Liver (tissue), 9 donors: ENCODE results near the gene KANK2. TPM values are rescaled to one million over a fixed set of nuclear protein-coding genes. Genes with fewer than 3 reads are reported as not detected.

Experiments used
- DNase-seq: peaks from one replicate; pipeline ENCODE4 v3.0.0-alpha.2; 2017; ENCODE audit warnings: low spot score
- H3K27ac ChIP-seq, 2 donors: one replicate each; pipeline ENCODE4 v1.7.0; 2013; ENCODE audit warnings: inconsistent platforms in 2 of 2, low read length in 2 of 2, control low read depth in 1 of 2, low read depth in 1 of 2, mild to moderate bottlenecking in 1 of 2
- H3K27me3 ChIP-seq, 4 donors: one replicate each; pipeline versions ENCODE4 v1.6.1 to v1.7.0; 2013; ENCODE audit warnings: low read length in 3 of 4, inconsistent platforms in 1 of 4, mild to moderate bottlenecking in 1 of 4, moderate library complexity in 1 of 4; ENCODE audit not compliant: control insufficient read depth in 4 of 4, insufficient read depth in 4 of 4
- H3K36me3 ChIP-seq, 4 donors: one replicate each; pipeline versions ENCODE4 v1.6.1 to v1.7.0; 2013; ENCODE audit warnings: low read length in 3 of 4, mild to moderate bottlenecking in 3 of 4, low read depth in 1 of 4, moderate library complexity in 1 of 4; ENCODE audit not compliant: control insufficient read depth in 4 of 4, insufficient read depth in 3 of 4
- H3K4me1 ChIP-seq, 4 donors: one replicate each; pipeline versions ENCODE4 v1.6.1 to v1.7.0; 2013; ENCODE audit warnings: low read length in 3 of 4, mild to moderate bottlenecking in 3 of 4, moderate library complexity in 1 of 4; ENCODE audit not compliant: control insufficient read depth in 4 of 4, insufficient read depth in 4 of 4
- H3K4me3 ChIP-seq, 3 donors: one replicate each; pipeline versions ENCODE4 v1.6.1 to v1.7.0; 2013; ENCODE audit warnings: low read length in 3 of 3, control low read depth in 1 of 3, low read depth in 1 of 3, mild to moderate bottlenecking in 1 of 3
- H3K9ac ChIP-seq, 2 donors: one replicate each; pipeline ENCODE4 v1.7.0; 2013; ENCODE audit warnings: low read length in 2 of 2, mild to moderate bottlenecking in 2 of 2, moderate library complexity in 2 of 2, control low read depth in 1 of 2, low read depth in 1 of 2
- H3K9me3 ChIP-seq, 4 donors: one replicate each; pipeline versions ENCODE4 v1.6.1 to v1.7.0; 2013; ENCODE audit warnings: low read length in 3 of 4; ENCODE audit not compliant: control insufficient read depth in 4 of 4
- ATF3 ChIP-seq: IDR thresholded peaks from 2 replicates; pipeline ENCODE4 v1.6.1; 2016; ENCODE audit warnings: antibody characterized with exemption
- FOXA1 ChIP-seq: IDR thresholded peaks from 2 replicates; pipeline ENCODE4 v1.6.1; 2016; ENCODE audit warnings: antibody characterized with exemption
- FOXA2 ChIP-seq: IDR thresholded peaks from 2 replicates; pipeline ENCODE4 v1.6.1; 2016; ENCODE audit warnings: antibody characterized with exemption
- HNF4A ChIP-seq, 2 donors: conservative IDR thresholded peaks; 2 replicates each; pipeline ENCODE4 v1.6.1; 2016; ENCODE audit warnings: antibody characterized with exemption in 2 of 2, mild to moderate bottlenecking in 2 of 2
- HNF4G ChIP-seq: IDR thresholded peaks from 2 replicates; pipeline ENCODE4 v1.6.1; 2016; ENCODE audit warnings: antibody characterized with exemption
- MAX ChIP-seq: IDR thresholded peaks from 2 replicates; pipeline ENCODE4 v1.6.1; 2016; ENCODE audit warnings: antibody characterized with exemption
- NR2F2 ChIP-seq: IDR thresholded peaks from 2 replicates; pipeline ENCODE4 v1.6.1; 2016; ENCODE audit warnings: antibody characterized with exemption
- RAD21 ChIP-seq, 2 donors: IDR thresholded peaks; 2 replicates each; pipeline ENCODE4 v1.6.1; 2016; ENCODE audit warnings: antibody characterized with exemption in 2 of 2, mild to moderate bottlenecking in 2 of 2
- REST ChIP-seq: IDR thresholded peaks from 2 replicates; pipeline ENCODE4 v1.6.1; 2016; ENCODE audit warnings: antibody characterized with exemption, mild to moderate bottlenecking
- SP1 ChIP-seq: IDR thresholded peaks from 2 replicates; pipeline ENCODE4 v1.6.1; 2018; ENCODE audit warnings: antibody characterized with exemption, mild to moderate bottlenecking
- YY1 ChIP-seq: IDR thresholded peaks from 2 replicates; pipeline ENCODE4 v1.6.1; 2016; ENCODE audit warnings: antibody characterized with exemption, mild to moderate bottlenecking
- ZBTB33 ChIP-seq: IDR thresholded peaks from 2 replicates; pipeline ENCODE4 v1.6.1; 2016; ENCODE audit warnings: antibody characterized with exemption
- WGBS: extraction: QIAGEN DNeasy Blood & Tissue Kit; methylation state at CpG from one replicate; pipeline ENCODE4 v1.1.7; 2013; 5-methylcytosine and 5-hydroxymethylcytosine counted together
- polyA plus RNA-seq, 2 donors: library from polyadenylated mRNA; stranded (reverse) in 1 of 2; unstranded in 1 of 2; fragments of 200-250 nt in 1 of 2; fragments of >200 nt in 1 of 2; fragmentation: Nextera tagmentation in 1 of 2; extraction: Ambion mirVana in 1 of 2; gene quantifications; one replicate each; pipeline versions ENCODE4 v1.2.1 to v1.2.3, GENCODE V29; 2013 to 2015
- total RNA-seq, 2 donors: library from RNA; depleted of rRNA; stranded (reverse); fragments of >200 nt; gene quantifications; one replicate each; pipeline ENCODE4 v1.2.3, GENCODE V29; 2014
- donor health status: healthy.
- donor health status: healthy.
- donor health status: healthy.
- donor health status: healthy.
- donor health status: healthy.

KANK2 gene
- total and polyA plus RNA-seq, 4 donors, result 15.0 to 67.8 (median 40.6) TPM

- Histone ChIP-seq H3K9ac (no peak overlapping the region), H3K4me1 (peaks cover 8 to 54% (median 28%) of the 10 kb centered on the region in 4 donors), H3K36me3 (peaks cover 3 to 9% (median 5%) of the 10 kb centered on the region in 4 donors), H3K27me3 (no peaks in the 10 kb centered on the region), H3K4me3 (no peak overlapping the region), H3K27ac (no peak overlapping the region), H3K9me3 (no peaks in the 10 kb centered on the region)
- no peak for DNase-seq
- TF ChIP-seq ZBTB33 (no peak), NR2F2 (peak; percentile 26)
- 74% methylated on average over 8 of the region's 8 CpGs for WGBS
Observed at GRCh38 chr19:11191273-11191755, 6.0 kb downstream of the KANK2 start.

- no peak overlapping the region for H3K9ac ChIP-seq
- no peak for TF ChIP-seq HNF4A (conservative IDR thresholded peaks at IDR 0.05)
- no peak for TF ChIP-seq SP1
- no peak for TF ChIP-seq FOXA2
- no peak for TF ChIP-seq HNF4G
- no peak for TF ChIP-seq RAD21 (IDR thresholded peaks at IDR 0.05)
- no peak for TF ChIP-seq ATF3
- no peak for TF ChIP-seq FOXA1
- TF ChIP-seq MAX, result no peak
- no peak for TF ChIP-seq ZBTB33
- TF ChIP-seq YY1, result no peak
- no peak for TF ChIP-seq REST
- H3K4me1 ChIP-seq, result peaks cover 8 to 49% (median 23%) of the 10 kb centered on the region in 4 donors
- DNase-seq, result no peak
- no peaks in the 10 kb centered on the region for H3K27me3 ChIP-seq
- H3K9me3 ChIP-seq, result no peaks in the 10 kb centered on the region
- no peak overlapping the region for H3K4me3 ChIP-seq
- WGBS, result 92% methylated on average over 8 of the region's 8 CpGs
- peaks cover 3 to 11% (median 6%) of the 10 kb centered on the region in 4 donors for H3K36me3 ChIP-seq
- H3K27ac ChIP-seq, result no peak overlapping the region
Observed at GRCh38 chr19:11190501-11190900, 6.8 kb downstream of the KANK2 start.
